ENCODE measurements around the gene NDC80. TPM values are rescaled to one million over a fixed set of nuclear protein-coding genes. Genes with fewer than 3 reads are reported as not detected.
"Not testable (repeated sequence)": the region's sequence is repeated elsewhere in the genome, so short reads cannot be mapped to it uniquely, and the experiment has no call there.

NDC80 gene
- 27.7 and 28.5 TPM in 2 replicates for total RNA-seq (2014; rRNA removed; shearing (Covaris generic))
- 17.4 and 25.2 TPM in 2 replicates for polyA plus RNA-seq (2015; cell fraction: cytosol; rRNA removed)
- polyA plus RNA-seq (2015; cell fraction: nucleus; rRNA removed): 31.4 and 41.0 TPM in 2 replicates

GRCh38 chr18:2571200-2572170 is at the start of gene NDC80, which contains the start of gene METTL4:
TSS of gene NDC80 (plus strand) at chr18:2571557. CDS start at chr18:2572986, 1,429 bp downstream.
TSS of gene METTL4 (minus strand) at chr18:2571505. CDS start at chr18:2567216, 4,289 bp downstream.
- in situ Hi-C loops (cut with HindIII; ENCODE audit: low pct_unique_long_range_greater_than_20kb, low sequenced_read_pairs): no loop called here
- DNase-seq (ENCODE audit: low read depth, low spot score): peak; percentile 86

- in situ Hi-C loops (cut with HindIII; ENCODE audit: low pct_unique_long_range_greater_than_20kb, low sequenced_read_pairs): no loop called here
- DNase-seq (ENCODE audit: low read depth, low spot score): no peak
Observed at GRCh38 chr18:2522112-2522511, 49.2 kb upstream of the NDC80 start.

- DNase-seq (ENCODE audit: low read depth, low spot score); in situ Hi-C loops (cut with HindIII; ENCODE audit: low pct_unique_long_range_greater_than_20kb, low sequenced_read_pairs): not testable (repeated sequence)
Observed at GRCh38 chr18:2524794-2525198, 46.6 kb upstream of the NDC80 start.

GRCh38 chr18:2526329-2526728 is 45.0 kb upstream of the NDC80 start:
- no peak for DNase-seq (ENCODE audit: low read depth, low spot score)
- in situ Hi-C loops (cut with HindIII; ENCODE audit: low pct_unique_long_range_greater_than_20kb, low sequenced_read_pairs): no loop called here

- in situ Hi-C loops (cut with HindIII; ENCODE audit: low pct_unique_long_range_greater_than_20kb, low sequenced_read_pairs): no loop called here
- DNase-seq (ENCODE audit: low read depth, low spot score): no peak
Observed at GRCh38 chr18:2529154-2529553, 42.2 kb upstream of the NDC80 start.

- DNase-seq (ENCODE audit: low read depth, low spot score): no peak
- in situ Hi-C loops (cut with HindIII; ENCODE audit: low pct_unique_long_range_greater_than_20kb, low sequenced_read_pairs): no loop called here
Observed at GRCh38 chr18:2531751-2532150, 39.6 kb upstream of the NDC80 start.

- in situ Hi-C loops (cut with HindIII; ENCODE audit: low pct_unique_long_range_greater_than_20kb, low sequenced_read_pairs): no loop called here
- DNase-seq (ENCODE audit: low read depth, low spot score): no peak
Observed at GRCh38 chr18:2532797-2533196, 38.6 kb upstream of the NDC80 start.

- no peak for DNase-seq (ENCODE audit: low read depth, low spot score)
- in situ Hi-C loops (cut with HindIII; ENCODE audit: low pct_unique_long_range_greater_than_20kb, low sequenced_read_pairs): no loop called here
Observed at GRCh38 chr18:2534906-2535305, 36.5 kb upstream of the NDC80 start.

- no peak for DNase-seq (ENCODE audit: low read depth, low spot score)
- in situ Hi-C loops (cut with HindIII; ENCODE audit: low pct_unique_long_range_greater_than_20kb, low sequenced_read_pairs): no loop called here
Observed at GRCh38 chr18:2535419-2535910, 35.9 kb upstream of the NDC80 start.

GRCh38 chr18:2536063-2536462 is 35.3 kb upstream of the NDC80 start:
- in situ Hi-C loops (cut with HindIII; ENCODE audit: low pct_unique_long_range_greater_than_20kb, low sequenced_read_pairs): no loop called here
- DNase-seq (ENCODE audit: low read depth, low spot score): no peak

GRCh38 chr18:2536493-2536892 is 34.9 kb upstream of the NDC80 start:
- in situ Hi-C loops (cut with HindIII; ENCODE audit: low pct_unique_long_range_greater_than_20kb, low sequenced_read_pairs): no loop called here

GRCh38 chr18:2537296-2537695 is 34.1 kb upstream of the NDC80 start:
- in situ Hi-C loops (cut with HindIII; ENCODE audit: low pct_unique_long_range_greater_than_20kb, low sequenced_read_pairs): no loop called here
- DNase-seq (ENCODE audit: low read depth, low spot score): no peak

More at GRCh38 chr18:2536493-2536892, 34.9 kb upstream of the NDC80 start:
- no peak for DNase-seq (ENCODE audit: low read depth, low spot score)

GRCh38 chr18:2538236-2538635 is 33.1 kb upstream of the NDC80 start:
- DNase-seq (ENCODE audit: low read depth, low spot score): peak; percentile 21
- in situ Hi-C loops (cut with HindIII; ENCODE audit: low pct_unique_long_range_greater_than_20kb, low sequenced_read_pairs): no loop called here

- in situ Hi-C loops (cut with HindIII; ENCODE audit: low pct_unique_long_range_greater_than_20kb, low sequenced_read_pairs): no loop called here
Observed at GRCh38 chr18:2538844-2539243, 32.5 kb upstream of the NDC80 start.

GRCh38 chr18:2540575-2540974 is 30.8 kb upstream of the NDC80 start:
- in situ Hi-C loops (cut with HindIII; ENCODE audit: low pct_unique_long_range_greater_than_20kb, low sequenced_read_pairs): no loop called here
- DNase-seq (ENCODE audit: low read depth, low spot score): no peak

More at GRCh38 chr18:2538844-2539243, 32.5 kb upstream of the NDC80 start:
- no peak for DNase-seq (ENCODE audit: low read depth, low spot score)

- in situ Hi-C loops (cut with HindIII; ENCODE audit: low pct_unique_long_range_greater_than_20kb, low sequenced_read_pairs): not testable (repeated sequence)
- DNase-seq (ENCODE audit: low read depth, low spot score): peak; percentile 41
Observed at GRCh38 chr18:2541925-2542563, 29.3 kb upstream of the NDC80 start.

- DNase-seq (ENCODE audit: low read depth, low spot score): no peak
- in situ Hi-C loops (cut with HindIII; ENCODE audit: low pct_unique_long_range_greater_than_20kb, low sequenced_read_pairs): no loop called here
Observed at GRCh38 chr18:2545155-2545554, 26.2 kb upstream of the NDC80 start.

GRCh38 chr18:2547477-2548087 is 23.8 kb upstream of the NDC80 start:
- in situ Hi-C loops (cut with HindIII; ENCODE audit: low pct_unique_long_range_greater_than_20kb, low sequenced_read_pairs): no loop called here
- DNase-seq (ENCODE audit: low read depth, low spot score): peak; percentile 49

Measured in SK-MEL-5 (cell line).